ENCODE data around the gene LENEP.

LENEP gene

DNA sequence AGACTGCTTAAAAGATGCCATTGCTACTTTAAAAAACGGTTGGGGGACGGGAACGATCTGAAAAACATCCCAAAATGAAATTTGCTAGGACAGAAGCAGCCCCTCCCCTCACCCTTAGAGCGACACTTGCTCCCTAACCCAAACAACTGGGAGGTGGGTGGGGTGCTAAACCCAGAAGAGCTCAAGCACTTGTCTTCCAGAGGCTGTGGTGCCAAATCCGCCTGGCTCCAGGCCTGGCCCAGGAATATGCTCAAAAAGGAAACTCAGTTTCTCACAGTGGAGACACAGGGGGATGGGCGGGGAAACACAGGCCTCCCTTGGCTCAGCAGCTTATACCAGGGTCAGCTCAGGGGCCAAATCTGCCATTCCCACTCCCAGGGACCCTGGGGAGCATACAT, 36.8 kb upstream of the LENEP start:
- H3K36me3 ChIP-seq (ENCODE audit: control insufficient read depth, insufficient read depth, low read length), result no peaks in the 10 kb centered on the region
- no peak for TF ChIP-seq CTCF (IDR thresholded peaks at IDR 0.05)
- H2AFZ ChIP-seq, result no peak overlapping the region
- H3K79me2 ChIP-seq, result no peaks in the 10 kb centered on the region
- no peaks in the 10 kb centered on the region for H3K9me3 ChIP-seq (ENCODE audit: control insufficient read depth, low read length)
- H3K27me3 ChIP-seq (ENCODE audit: control insufficient read depth, insufficient read depth, low read length), result no peaks in the 10 kb centered on the region
- peaks cover 17% of the 10 kb centered on the region for H3K4me1 ChIP-seq
- no peak overlapping the region for H3K27ac ChIP-seq
- H3K9ac ChIP-seq, result no peak overlapping the region
- peak overlapping the region; percentile 85 for H3K4me3 ChIP-seq (ENCODE audit: low read depth, low read length)
- peak overlapping the region; percentile 85 for H3K4me2 ChIP-seq (ENCODE audit: low read length)

DNA sequence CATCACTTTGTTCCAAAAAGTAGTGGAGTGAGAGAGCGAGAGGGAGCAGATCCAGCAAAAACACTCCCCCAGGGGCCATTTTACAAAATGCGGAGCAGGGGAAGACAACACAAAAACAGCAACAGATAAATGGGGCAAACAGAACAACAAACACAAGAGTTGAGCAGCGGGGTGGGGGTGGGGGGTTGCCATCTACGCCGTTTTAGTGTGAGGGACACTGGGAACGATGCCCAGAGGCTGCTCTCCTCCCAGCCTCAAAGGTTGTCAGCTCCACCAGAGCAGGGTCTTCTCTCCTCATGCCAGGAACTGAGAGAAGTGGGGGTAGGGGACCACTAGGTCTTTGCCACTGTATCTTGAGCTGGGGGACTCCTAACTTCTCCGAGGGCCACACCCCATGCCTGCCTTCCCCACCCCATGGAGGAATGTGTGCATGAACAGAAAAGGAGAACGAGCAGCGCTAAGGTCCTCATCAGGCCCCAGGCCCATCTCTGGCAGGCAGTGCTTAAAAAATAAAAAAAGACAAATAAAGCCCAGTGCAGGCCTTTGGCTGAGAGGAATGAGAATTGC, 36.2 kb upstream of the LENEP start:
- no peak overlapping the region for H3K4me2 ChIP-seq (ENCODE audit: low read length)
- H3K79me2 ChIP-seq, result no peaks in the 10 kb centered on the region
- no peak overlapping the region for H2AFZ ChIP-seq
- H3K9ac ChIP-seq, result no peak overlapping the region
- no peaks in the 10 kb centered on the region for H3K27me3 ChIP-seq (ENCODE audit: control insufficient read depth, insufficient read depth, low read length)
- no peaks in the 10 kb centered on the region for H3K9me3 ChIP-seq (ENCODE audit: control insufficient read depth, low read length)
- no peak overlapping the region for H3K27ac ChIP-seq
- no peak for TF ChIP-seq CTCF (IDR thresholded peaks at IDR 0.05)
- H3K4me1 ChIP-seq, result peaks cover 17% of the 10 kb centered on the region
- H3K4me3 ChIP-seq (ENCODE audit: low read depth, low read length), result no peak overlapping the region
- no peaks in the 10 kb centered on the region for H3K36me3 ChIP-seq (ENCODE audit: control insufficient read depth, insufficient read depth, low read length)

DNA sequence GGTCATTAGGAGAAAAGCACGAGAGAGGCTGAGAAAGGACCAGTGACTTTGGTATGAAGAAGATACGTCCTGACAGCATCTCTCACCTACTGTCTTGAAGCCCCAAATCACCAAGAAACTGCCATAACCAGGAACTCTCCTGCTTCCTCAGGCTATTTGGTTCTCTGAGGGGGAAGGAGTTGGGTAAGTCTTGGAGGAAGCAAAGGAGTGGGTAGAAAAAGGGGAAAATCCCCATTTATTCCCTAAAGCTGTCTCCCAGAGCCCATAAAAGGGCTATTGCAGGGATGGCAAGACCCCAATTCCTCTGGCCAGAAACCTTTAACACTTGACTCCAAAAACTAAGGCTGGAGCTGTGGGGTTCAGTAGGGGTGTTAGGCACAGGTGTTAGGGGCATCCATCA, 35.4 kb upstream of the LENEP start:
- Histone ChIP-seq H3K4me1 (peaks cover 17% of the 10 kb centered on the region), H3K27ac (no peak overlapping the region)

DNA sequence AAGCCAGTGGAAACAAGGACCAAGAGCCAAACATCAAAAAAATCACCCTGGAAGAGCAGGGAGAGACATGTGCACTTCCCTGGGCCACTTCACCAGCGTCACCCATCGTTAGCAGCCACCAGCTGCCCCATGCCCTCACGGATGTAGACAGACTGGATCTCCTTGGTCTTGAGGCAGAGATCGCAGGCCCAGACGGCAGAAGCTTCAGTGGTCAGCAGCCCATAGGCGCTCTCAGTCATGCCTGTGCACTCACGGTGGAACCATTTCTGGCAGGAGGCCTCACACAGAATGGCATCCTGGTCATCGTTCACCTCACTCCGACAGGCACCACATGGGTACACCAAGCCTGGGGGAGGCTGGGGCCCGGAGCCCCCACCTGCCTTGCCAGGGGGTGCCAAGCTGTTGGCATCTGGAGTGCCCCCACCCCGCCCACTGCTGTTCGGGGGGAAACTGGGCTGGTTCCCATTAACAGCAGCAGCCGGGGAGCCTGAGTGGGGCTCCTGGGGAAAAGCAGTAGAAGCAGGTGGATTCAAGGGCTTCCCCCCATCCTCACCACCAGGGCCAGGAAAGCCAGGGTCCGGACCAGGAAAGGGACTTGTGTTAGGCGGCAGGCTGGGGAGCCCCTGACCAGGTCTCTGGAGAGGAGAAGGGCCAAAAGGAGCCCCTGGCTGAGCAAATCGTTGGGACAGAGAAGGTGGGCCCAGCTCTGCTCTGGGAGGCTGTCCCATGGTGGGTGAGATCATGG, 34.5 kb upstream of the LENEP start:
- no peak for TF ChIP-seq CTCF (IDR thresholded peaks at IDR 0.05)
- Histone ChIP-seq H3K4me2 (ENCODE audit: low read length) (peak overlapping the region; percentile 33), H3K9me3 (ENCODE audit: control insufficient read depth, low read length) (no peaks in the 10 kb centered on the region), H3K79me2 (no peaks in the 10 kb centered on the region), H3K27me3 (ENCODE audit: control insufficient read depth, insufficient read depth, low read length) (no peaks in the 10 kb centered on the region), H3K36me3 (ENCODE audit: control insufficient read depth, insufficient read depth, low read length) (no peaks in the 10 kb centered on the region), H3K9ac (no peak overlapping the region), H3K4me1 (peaks cover 17% of the 10 kb centered on the region), H2AFZ (no peak overlapping the region), H3K4me3 (ENCODE audit: low read depth, low read length) (no peak overlapping the region), H3K27ac (no peak overlapping the region)

More for the DNA sequence above, 35.4 kb upstream of the LENEP start:
- Histone ChIP-seq H3K36me3 (ENCODE audit: control insufficient read depth, insufficient read depth, low read length) (no peaks in the 10 kb centered on the region), H2AFZ (no peak overlapping the region), H3K9me3 (ENCODE audit: control insufficient read depth, low read length) (no peaks in the 10 kb centered on the region), H3K27me3 (ENCODE audit: control insufficient read depth, insufficient read depth, low read length) (no peaks in the 10 kb centered on the region), H3K4me3 (ENCODE audit: low read depth, low read length) (no peak overlapping the region), H3K9ac (no peak overlapping the region), H3K4me2 (ENCODE audit: low read length) (no peak overlapping the region), H3K79me2 (no peaks in the 10 kb centered on the region)
- no peak for TF ChIP-seq CTCF (IDR thresholded peaks at IDR 0.05)

- Histone ChIP-seq H3K9me3 (ENCODE audit: control insufficient read depth, low read length) (no peaks in the 10 kb centered on the region), H3K79me2 (no peaks in the 10 kb centered on the region)
Observed at GRCh38 chr1:154959426-154959780, 34.0 kb upstream of the LENEP start.

More at GRCh38 chr1:154959426-154959780, 34.0 kb upstream of the LENEP start:
- no peak overlapping the region for H2AFZ ChIP-seq
- no peak overlapping the region for H3K4me3 ChIP-seq (ENCODE audit: low read depth, low read length)
- H3K27ac ChIP-seq, result no peak overlapping the region
- H3K4me2 ChIP-seq (ENCODE audit: low read length), result no peak overlapping the region
- no peak for TF ChIP-seq CTCF (IDR thresholded peaks at IDR 0.05)
- H3K4me1 ChIP-seq, result peaks cover 17% of the 10 kb centered on the region
- H3K36me3 ChIP-seq (ENCODE audit: control insufficient read depth, insufficient read depth, low read length), result no peaks in the 10 kb centered on the region
- H3K9ac ChIP-seq, result no peak overlapping the region
- no peaks in the 10 kb centered on the region for H3K27me3 ChIP-seq (ENCODE audit: control insufficient read depth, insufficient read depth, low read length)
